HepG2 (cell line): ENCODE data around the gene MGLL. TPM values are rescaled to one million over a fixed set of nuclear protein-coding genes. Genes with fewer than 3 reads are reported as not detected.

Experiments used
- AGO1 ChIP-seq: fragments of 200-400 bp; formaldehyde crosslinking; IDR thresholded peaks from 2 replicates; pipeline ENCODE4 v1.6.1; 2017; ENCODE audit warnings: mild to moderate bottlenecking, low read depth, low read length, moderate library complexity; ENCODE audit not compliant: poor library complexity, severe bottlenecking
- ARID4A ChIP-seq: sonication (generic); formaldehyde crosslinking; IDR thresholded peaks from 2 replicates; pipeline ENCODE4 v1.5.0; 2020; ENCODE audit warnings: mild to moderate bottlenecking, missing genetic modification reagents, borderline replicate concordance
- ARNT2 ChIP-seq: sonication (generic); formaldehyde crosslinking; IDR thresholded peaks from 2 replicates; pipeline ENCODE4 v1.8.0; 2022; ENCODE audit warnings: mild to moderate bottlenecking, low read depth, missing genetic modification reagents, moderate library complexity
- CERS6 ChIP-seq: sonication (generic); formaldehyde crosslinking; IDR thresholded peaks from 2 replicates; pipeline ENCODE4 v1.5.0; 2020; ENCODE audit warnings: missing genetic modification reagents
- CREB1 ChIP-seq, 2 experiments: fragments of 450-650 bp in 1 of 2; IDR thresholded peaks; 2 replicates each; pipeline ENCODE4 v1.6.1; 2016 to 2017; ENCODE audit warnings: control low read depth in 1 of 2, mild to moderate bottlenecking in 1 of 2, missing compliant biosample characterization in 1 of 2, missing genetic modification characterization in 1 of 2
- ELF4 ChIP-seq: sonication (generic); formaldehyde crosslinking; IDR thresholded peaks from 2 replicates; pipeline ENCODE4 v1.5.0; 2020; ENCODE audit warnings: missing genetic modification reagents, mild to moderate bottlenecking, moderate library complexity, borderline replicate concordance
- FOXO4 ChIP-seq: sonication (generic); formaldehyde crosslinking; conservative IDR thresholded peaks from 2 replicates; pipeline ENCODE4 v1.8.1; 2023; ENCODE audit warnings: missing genetic modification reagents
- FUBP1 ChIP-seq: sonication (generic); formaldehyde crosslinking; IDR thresholded peaks from 2 replicates; pipeline ENCODE4 v1.5.1; 2020; ENCODE audit warnings: missing genetic modification reagents, mild to moderate bottlenecking, borderline replicate concordance
- HOXA3 ChIP-seq: sonication (generic); formaldehyde crosslinking; IDR thresholded peaks from 2 replicates; pipeline ENCODE4 v1.5.0; 2020; ENCODE audit warnings: missing genetic modification reagents
- JARID2 ChIP-seq: sonication (generic); formaldehyde crosslinking; IDR thresholded peaks from 2 replicates; pipeline ENCODE4 v1.8.1; 2023; ENCODE audit warnings: missing genetic modification reagents, inconsistent platforms; ENCODE audit not compliant: insufficient replicate concordance
- MYC ChIP-seq: sonication (generic); formaldehyde crosslinking; IDR thresholded peaks from 2 replicates; pipeline ENCODE4 v1.9.0; 2021; ENCODE audit warnings: missing genetic modification reagents, borderline replicate concordance
- RFX1 ChIP-seq: fragments of 450-650 bp; IDR thresholded peaks from 2 replicates; pipeline ENCODE4 v1.6.1; 2017
- ZNF205 ChIP-seq: IDR thresholded peaks from 2 replicates; pipeline ENCODE4 v1.6.1; 2018; ENCODE audit warnings: missing biosample characterization, missing genetic modification reagents
- ZNF362 ChIP-seq: sonication (generic); formaldehyde crosslinking; IDR thresholded peaks from 2 replicates; pipeline ENCODE4 v1.4.0; 2020; ENCODE audit warnings: missing genetic modification reagents, mild to moderate bottlenecking, borderline replicate concordance
- ZNF563 ChIP-seq: sonication (generic); formaldehyde crosslinking; IDR thresholded peaks from 2 replicates; pipeline ENCODE4 v1.8.0; 2022; ENCODE audit warnings: mild to moderate bottlenecking, moderate library complexity, missing genetic modification reagents
- ZNF629 ChIP-seq: sonication (generic); formaldehyde crosslinking; conservative IDR thresholded peaks from 2 replicates; pipeline ENCODE4 v1.5.0; 2020; ENCODE audit warnings: missing genetic modification reagents
- ZNF7 ChIP-seq: IDR thresholded peaks from 2 replicates; pipeline ENCODE4 v1.6.1; 2016; ENCODE audit warnings: missing biosample characterization, missing genetic modification reagents
- ZNF724P ChIP-seq: sonication (generic); formaldehyde crosslinking; IDR thresholded peaks from 2 replicates; pipeline ENCODE4 v1.8.0; 2022; ENCODE audit warnings: missing genetic modification reagents, borderline replicate concordance
- polyA plus RNA-seq, 8 experiments: library from polyadenylated mRNA; depleted of rRNA in 3 of 8; stranded (reverse) in 7 of 8; unstranded in 1 of 8; fragments of >200 nt; fragmentation: Illumina TruSeq in 4 of 8; extraction: Trizol in 4 of 8; gene quantifications; 2 replicates each; pipeline versions ENCODE4 v1.2.1 to v1.2.3, GENCODE V29; 2011 to 2016; ENCODE audit warnings: low read depth in 4 of 8, missing spikeins in 1 of 8, mixed read lengths in 1 of 8; ENCODE audit not compliant: insufficient read depth in 1 of 8
- total RNA-seq, 5 experiments: library from RNA; depleted of rRNA; stranded (reverse); fragments of >200 nt; fragmentation: Illumina TruSeq; extraction: Trizol; gene quantifications; 2 replicates each; pipeline ENCODE4 v1.2.3, GENCODE V29; 2016; ENCODE audit warnings: low read depth in 1 of 5

MGLL gene
- total and polyA plus RNA-seq, 2 of the 13 experiments (the other 11 are each of a cell fraction or from before 2014, with no cell fraction given), result not detected

GRCh38 chr3:127673191-127674100, 148.9 kb downstream of the MGLL start (continued):
- TF ChIP-seq ZNF362 (CRISPR knock-in tag), result no peak
- no peak for TF ChIP-seq ZNF7 (CRISPR knock-in tag)
- no peak for TF ChIP-seq CREB1 (IDR thresholded peaks at IDR 0.05)
- no peak for TF ChIP-seq CREB1 (CRISPR knock-in tag; IDR thresholded peaks at IDR 0.05)
- TF ChIP-seq ARID4A (CRISPR knock-in tag), result 0 out of 2 replicates have a peak, but pooled peaks have one; percentile 13
- no peak for TF ChIP-seq JARID2 (CRISPR knock-in tag)
- TF ChIP-seq AGO1, result peak; percentile 31
- no peak for TF ChIP-seq ZNF724P (CRISPR knock-in tag)
- TF ChIP-seq MYC, result peak; percentile 33; the same call in 1 of the 2 replicates
- no peak for TF ChIP-seq ARNT2 (CRISPR knock-in tag)
- TF ChIP-seq ZNF205 (CRISPR knock-in tag), result no peak
- 0 out of 2 replicates have a peak, but pooled peaks have one; percentile 1 for TF ChIP-seq ZNF563 (CRISPR knock-in tag)
- TF ChIP-seq ZNF629 (CRISPR knock-in tag), result peak; percentile 31; the same call in 1 of the 2 replicates
- no peak for TF ChIP-seq RFX1
- no peak for TF ChIP-seq FOXO4 (CRISPR knock-in tag)
- TF ChIP-seq HOXA3 (CRISPR knock-in tag), result 0 out of 2 replicates have a peak, but pooled peaks have one; percentile 7
- no peak for TF ChIP-seq FUBP1 (CRISPR knock-in tag)
- no peak for TF ChIP-seq ELF4 (CRISPR knock-in tag)
- TF ChIP-seq CERS6 (CRISPR knock-in tag), result 0 out of 2 replicates have a peak, but pooled peaks have one; percentile 19
